IPS-20b (cell line): ENCODE measurements around the gene MTCL1.

ENCODE experiments used
- H3K27ac ChIP-seq: one replicate; pipeline ENCODE4 v1.5.1; 2013; ENCODE audit warnings: low read length
- H3K27me3 ChIP-seq: 2 replicates; pipeline ENCODE4 v1.6.1; 2013; ENCODE audit warnings: mild to moderate bottlenecking, low read length, inconsistent platforms; ENCODE audit not compliant: insufficient read depth
- H3K36me3 ChIP-seq: 2 replicates; pipeline ENCODE4 v1.6.1; 2013; ENCODE audit warnings: low read depth, mild to moderate bottlenecking, inconsistent platforms, low read length, moderate library complexity; ENCODE audit not compliant: insufficient read depth
- H3K4me1 ChIP-seq: 2 replicates; pipeline ENCODE4 v1.6.1; 2013; ENCODE audit warnings: mild to moderate bottlenecking, control low read depth, inconsistent platforms, low read length, moderate library complexity; ENCODE audit not compliant: insufficient read depth
- H3K4me3 ChIP-seq: 2 replicates; pipeline ENCODE4 v1.5.1; 2013; ENCODE audit warnings: mild to moderate bottlenecking, low read length, inconsistent platforms
- H3K9ac ChIP-seq: 2 replicates; pipeline ENCODE4 v1.6.1; 2013; ENCODE audit warnings: low read depth, mild to moderate bottlenecking, inconsistent platforms, low read length, moderate library complexity
- H3K9me3 ChIP-seq: 2 replicates; pipeline ENCODE4 v1.6.1; 2013; ENCODE audit warnings: mild to moderate bottlenecking, low read depth, low read length, inconsistent platforms; ENCODE audit not compliant: insufficient read depth

Gene MTCL1

DNA sequence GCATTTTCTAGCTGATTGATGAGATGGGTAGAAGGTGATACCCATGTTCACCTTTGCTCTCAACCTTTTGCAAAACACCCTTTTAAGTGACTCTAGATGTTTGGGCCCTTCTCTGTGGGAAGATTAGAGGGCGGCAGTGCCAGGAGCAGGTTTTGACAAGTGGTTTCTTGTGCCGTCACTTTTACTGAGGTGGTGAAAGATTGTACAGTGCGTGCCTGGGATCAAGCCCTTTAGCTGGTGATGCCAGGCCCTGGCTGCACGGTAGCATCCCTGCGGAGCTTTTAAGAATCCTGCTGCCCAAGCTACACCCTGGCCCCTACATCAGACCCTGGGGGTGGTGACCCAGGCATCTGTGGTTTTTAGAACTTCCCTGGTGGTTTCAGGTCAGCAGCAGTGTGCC is 29.1 kb downstream of the MTCL1 start:
- Histone ChIP-seq H3K4me1 (peaks cover 12% of the 10 kb centered on the region), H3K4me3 (no peak overlapping the region), H3K27me3 (no peaks in the 10 kb centered on the region), H3K9ac (no peak overlapping the region), H3K36me3 (0 out of 2 replicates have a peak, but pooled peaks cover 18% of the 10 kb centered on the region), H3K9me3 (no peaks in the 10 kb centered on the region), H3K27ac (no peak overlapping the region)

DNA sequence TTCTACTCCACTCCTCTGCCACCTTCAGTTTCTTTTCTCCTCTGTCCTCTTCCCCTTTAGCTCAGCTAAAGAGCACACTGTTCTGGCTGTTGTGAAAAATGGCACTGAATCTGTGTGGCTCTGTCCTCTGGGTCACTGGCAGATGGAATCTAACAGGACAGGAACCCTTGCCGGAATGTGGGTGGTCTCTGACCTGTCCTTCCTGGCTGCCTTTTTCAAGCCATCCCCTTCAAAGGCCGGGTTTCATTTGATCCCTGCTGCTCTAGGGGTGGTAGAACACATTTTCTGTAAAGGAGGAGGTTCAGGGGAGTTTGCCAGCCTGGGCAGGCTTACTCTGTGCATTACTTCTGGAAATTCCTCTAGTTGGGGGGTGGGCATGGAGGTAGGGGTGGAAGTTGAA is 29.9 kb downstream of the MTCL1 start:
- Histone ChIP-seq H3K9ac (no peak overlapping the region), H3K4me3 (no peak overlapping the region), H3K27ac (no peak overlapping the region), H3K27me3 (no peaks in the 10 kb centered on the region), H3K9me3 (no peaks in the 10 kb centered on the region), H3K36me3 (0 out of 2 replicates have a peak, but pooled peaks cover 16% of the 10 kb centered on the region), H3K4me1 (peaks cover 12% of the 10 kb centered on the region)

DNA sequence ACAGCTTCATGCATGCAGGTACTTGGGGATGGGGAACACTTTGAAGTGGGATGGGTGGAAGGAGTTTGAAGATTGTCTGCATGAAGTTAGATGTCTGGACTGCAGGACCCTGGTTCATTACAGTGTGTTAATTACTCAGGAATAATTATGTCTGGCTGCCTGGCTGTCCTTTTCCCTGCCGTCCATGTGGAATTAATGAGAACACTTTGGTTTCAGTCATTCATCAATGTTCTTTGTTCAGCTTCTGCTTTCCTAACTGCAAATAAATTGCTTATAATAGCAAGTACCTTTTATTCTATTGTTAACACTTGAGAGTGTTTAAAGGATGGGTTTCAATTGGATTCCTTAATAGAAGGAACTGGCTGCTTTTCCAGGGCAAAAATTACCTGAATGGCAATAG is 35.8 kb downstream of the MTCL1 start:
- Histone ChIP-seq H3K9ac (no peak overlapping the region), H3K9me3 (no peaks in the 10 kb centered on the region), H3K27ac (no peak overlapping the region), H3K4me1 (no peaks in the 10 kb centered on the region), H3K4me3 (no peak overlapping the region), H3K27me3 (no peaks in the 10 kb centered on the region), H3K36me3 (0 out of 2 replicates have a peak, but pooled peaks cover 9% of the 10 kb centered on the region)

DNA sequence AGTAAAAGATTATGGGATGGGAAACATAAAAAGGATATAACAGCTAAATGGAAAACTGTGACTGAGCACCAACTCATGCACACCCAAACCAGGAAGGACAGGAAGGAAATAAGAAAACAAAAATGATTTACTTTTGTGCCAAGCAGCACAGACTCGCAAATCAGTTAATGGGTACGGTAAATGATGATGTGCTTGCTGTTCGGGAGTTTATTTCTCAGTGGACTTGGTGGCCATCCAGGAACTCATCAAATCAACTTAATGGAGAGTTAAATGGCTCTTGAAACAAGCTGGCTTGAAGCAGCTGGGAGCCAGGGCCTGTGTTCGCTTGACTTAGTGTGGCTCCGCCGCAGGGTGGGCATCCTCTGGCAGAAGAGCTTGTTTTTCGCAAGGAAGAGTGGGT is 36.2 kb downstream of the MTCL1 start:
- Histone ChIP-seq H3K27me3 (no peaks in the 10 kb centered on the region), H3K36me3 (0 out of 2 replicates have a peak, but pooled peaks cover 8% of the 10 kb centered on the region), H3K9me3 (no peaks in the 10 kb centered on the region), H3K9ac (no peak overlapping the region), H3K27ac (no peak overlapping the region), H3K4me1 (no peaks in the 10 kb centered on the region), H3K4me3 (no peak overlapping the region)

DNA sequence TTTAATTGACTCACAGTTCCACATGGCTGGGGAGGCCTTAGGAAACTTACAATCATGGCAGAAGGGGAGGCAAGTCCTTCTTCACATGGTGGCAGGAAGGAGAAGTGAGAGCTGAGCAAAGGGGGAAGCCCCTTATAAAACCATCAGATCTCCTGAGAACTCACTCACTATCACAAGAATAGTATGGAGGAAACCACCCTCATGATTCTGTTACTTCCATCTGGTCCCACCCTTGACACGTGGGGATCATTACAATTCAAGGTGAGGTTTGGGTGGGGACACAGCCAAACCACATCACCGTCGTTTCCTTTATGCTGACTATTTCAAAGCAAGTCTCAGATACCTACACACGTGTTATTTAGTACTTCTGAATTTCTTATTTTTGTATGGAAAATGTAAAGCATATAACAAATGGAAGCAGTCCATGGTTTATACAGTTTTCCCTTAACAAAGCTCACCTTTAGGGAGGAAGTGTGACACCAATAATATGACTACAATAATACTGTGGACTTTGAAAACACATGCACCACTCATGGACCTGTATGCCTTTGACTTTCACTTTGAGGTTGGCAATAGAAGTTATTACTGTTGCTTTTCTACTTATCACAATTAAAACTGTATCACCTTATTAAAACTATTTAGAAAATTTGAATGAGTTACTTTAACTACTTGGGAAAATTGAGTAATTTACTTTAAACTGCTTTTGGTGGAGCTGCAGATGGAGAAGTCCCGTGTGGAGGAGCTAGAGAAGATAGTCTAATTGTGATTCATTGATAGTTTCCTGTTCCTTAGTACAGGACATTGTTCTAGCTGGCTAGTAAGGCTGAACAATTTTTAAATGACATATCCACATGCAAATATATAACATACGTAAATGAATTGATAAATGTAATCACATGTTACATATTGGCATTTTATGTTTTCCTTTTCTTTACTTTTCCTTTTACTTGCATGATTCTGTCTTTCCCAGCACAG is 37.3 kb downstream of the MTCL1 start:
- Histone ChIP-seq H3K27ac (no peak overlapping the region), H3K36me3 (0 out of 2 replicates have a peak, but pooled peaks cover 10% of the 10 kb centered on the region), H3K4me1 (no peaks in the 10 kb centered on the region)

DNA sequence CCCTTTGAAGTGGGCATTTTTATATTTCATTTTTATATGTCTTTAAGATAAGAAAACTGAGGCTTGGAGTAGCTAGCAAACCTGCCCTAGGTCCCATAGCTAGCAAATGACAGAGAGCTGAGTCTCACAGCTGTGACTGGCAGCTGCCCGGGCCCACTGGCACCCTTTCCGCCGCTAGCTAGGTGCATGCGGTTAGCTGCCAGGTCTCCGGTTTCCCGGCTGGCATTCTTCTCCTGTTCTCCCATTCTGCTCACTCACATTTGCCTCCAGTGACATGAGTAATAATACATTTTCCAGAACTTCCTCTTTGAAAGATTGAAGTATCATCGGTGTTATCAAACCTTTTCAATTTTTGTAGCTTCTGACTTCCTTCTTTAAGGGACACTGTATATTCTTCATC is 38.7 kb downstream of the MTCL1 start:
- Histone ChIP-seq H3K9ac (no peak overlapping the region), H3K4me1 (no peaks in the 10 kb centered on the region), H3K9me3 (no peaks in the 10 kb centered on the region), H3K36me3 (peaks cover 24% of the 10 kb centered on the region), H3K27me3 (no peaks in the 10 kb centered on the region), H3K27ac (no peak overlapping the region), H3K4me3 (no peak overlapping the region)

More for the DNA sequence above, 37.3 kb downstream of the MTCL1 start:
- no peaks in the 10 kb centered on the region for H3K27me3 ChIP-seq
- H3K9ac ChIP-seq: no peak overlapping the region
- no peak overlapping the region for H3K4me3 ChIP-seq
- H3K9me3 ChIP-seq: no peaks in the 10 kb centered on the region

DNA sequence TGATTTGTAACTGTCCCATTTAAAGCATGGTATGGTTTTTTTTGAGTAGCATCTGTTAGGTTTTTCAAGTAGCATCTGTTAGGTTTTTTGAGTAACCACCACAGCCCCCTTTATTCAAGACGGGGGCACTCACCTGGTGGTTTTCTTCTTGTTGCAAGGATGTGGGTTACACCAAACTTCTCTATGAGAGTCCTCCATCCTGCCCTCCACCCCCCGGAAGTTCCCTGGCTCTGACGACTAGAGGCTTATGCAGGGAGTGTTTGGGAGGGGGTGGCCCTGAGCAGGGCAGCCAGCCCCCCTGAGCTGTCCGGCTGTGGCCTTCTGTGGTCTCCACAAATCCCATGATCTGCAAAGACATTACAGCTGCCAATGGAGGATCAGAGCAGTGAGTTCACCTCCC is 39.3 kb downstream of the MTCL1 start:
- Histone ChIP-seq H3K36me3 (peaks cover 25% of the 10 kb centered on the region), H3K4me3 (no peak overlapping the region), H3K9ac (no peak overlapping the region), H3K4me1 (no peaks in the 10 kb centered on the region), H3K9me3 (no peaks in the 10 kb centered on the region), H3K27ac (no peak overlapping the region), H3K27me3 (no peaks in the 10 kb centered on the region)

DNA sequence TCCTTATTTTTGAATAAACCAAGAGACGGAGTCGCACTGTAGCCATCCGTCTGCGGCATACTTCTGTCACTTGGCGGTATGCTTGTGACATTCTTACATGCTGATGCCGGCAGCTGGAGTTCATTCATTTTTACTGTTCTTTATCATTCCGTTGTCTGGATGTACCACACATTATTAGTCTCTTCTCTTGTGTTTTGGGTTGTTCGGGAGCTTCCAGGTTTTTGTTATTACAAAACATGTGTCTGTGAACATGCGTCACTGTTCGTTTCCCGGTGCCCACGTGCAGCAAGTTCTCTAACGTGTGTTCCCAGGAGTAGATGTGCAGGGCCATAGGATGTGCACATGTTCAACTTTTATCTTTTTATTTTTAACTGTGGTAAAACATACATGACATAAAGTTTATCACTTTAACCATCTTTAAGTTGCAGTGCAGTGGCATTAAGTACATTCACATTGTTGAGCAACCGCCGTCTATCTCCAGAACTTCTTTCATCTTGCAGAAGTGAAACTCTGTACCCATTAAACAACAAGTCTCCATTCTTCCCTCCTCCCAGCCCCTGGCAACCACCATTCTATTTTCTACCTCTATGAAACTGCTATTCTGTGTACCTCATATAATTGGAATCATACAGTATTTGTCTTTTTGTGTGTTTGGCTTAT is 40.1 kb downstream of the MTCL1 start:
- Histone ChIP-seq H3K27ac (no peak overlapping the region), H3K36me3 (peaks cover 25% of the 10 kb centered on the region), H3K9me3 (no peaks in the 10 kb centered on the region), H3K9ac (no peak overlapping the region), H3K27me3 (no peaks in the 10 kb centered on the region), H3K4me3 (no peak overlapping the region), H3K4me1 (no peaks in the 10 kb centered on the region)

DNA sequence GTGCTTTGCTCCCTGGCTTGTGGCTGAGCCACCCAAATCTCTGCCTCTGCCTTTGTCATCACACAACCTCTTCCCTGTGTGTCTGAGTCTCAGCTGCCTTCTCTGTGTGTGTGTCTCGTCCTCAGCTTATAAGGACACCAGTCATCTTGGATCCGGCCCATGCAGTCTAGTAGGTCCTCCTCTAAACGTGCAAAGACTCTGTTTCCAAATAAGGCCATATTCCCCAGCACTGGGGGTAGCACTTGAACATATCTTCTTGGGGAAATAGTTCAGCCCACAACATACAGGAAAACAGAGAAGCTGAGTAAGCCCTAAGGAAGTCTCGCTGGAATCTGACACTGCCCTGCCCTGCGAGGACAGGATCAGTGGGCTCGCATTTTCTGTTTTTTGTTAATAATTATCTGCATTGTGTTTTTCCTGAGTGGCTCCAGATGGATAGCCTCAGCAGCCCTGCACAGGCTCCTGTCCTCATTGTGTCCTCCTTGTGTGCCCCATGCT is 42.1 kb downstream of the MTCL1 start:
- no peak overlapping the region for H3K9ac ChIP-seq
- H3K36me3 ChIP-seq: peaks cover 23% of the 10 kb centered on the region
- no peaks in the 10 kb centered on the region for H3K27me3 ChIP-seq
- H3K27ac ChIP-seq: no peak overlapping the region
- H3K4me1 ChIP-seq: no peaks in the 10 kb centered on the region
- no peaks in the 10 kb centered on the region for H3K9me3 ChIP-seq
- H3K4me3 ChIP-seq: no peak overlapping the region

DNA sequence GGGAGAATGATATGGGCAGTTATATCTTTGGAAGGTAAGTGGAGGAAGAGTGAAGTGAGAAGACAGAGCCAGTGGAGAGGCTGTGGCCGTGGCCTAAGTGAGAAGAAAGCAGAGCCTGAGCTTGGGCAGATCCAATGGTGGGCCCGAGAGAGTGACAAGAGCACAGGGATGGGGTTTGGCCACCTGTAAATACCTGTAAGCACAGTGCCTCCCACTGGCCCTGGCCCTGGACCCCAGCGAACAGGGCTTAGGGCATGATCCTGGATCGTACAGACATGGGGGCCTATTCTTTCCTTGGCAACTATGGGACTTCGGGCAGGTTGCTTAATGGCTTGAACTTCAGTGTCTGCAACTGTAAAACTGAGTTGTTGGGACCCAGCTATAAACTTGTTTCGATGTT is 44.1 kb downstream of the MTCL1 start:
- Histone ChIP-seq H3K27me3 (no peaks in the 10 kb centered on the region), H3K4me3 (no peak overlapping the region), H3K9ac (no peak overlapping the region), H3K4me1 (no peaks in the 10 kb centered on the region), H3K36me3 (peaks cover 26% of the 10 kb centered on the region), H3K9me3 (no peaks in the 10 kb centered on the region), H3K27ac (no peak overlapping the region)

DNA sequence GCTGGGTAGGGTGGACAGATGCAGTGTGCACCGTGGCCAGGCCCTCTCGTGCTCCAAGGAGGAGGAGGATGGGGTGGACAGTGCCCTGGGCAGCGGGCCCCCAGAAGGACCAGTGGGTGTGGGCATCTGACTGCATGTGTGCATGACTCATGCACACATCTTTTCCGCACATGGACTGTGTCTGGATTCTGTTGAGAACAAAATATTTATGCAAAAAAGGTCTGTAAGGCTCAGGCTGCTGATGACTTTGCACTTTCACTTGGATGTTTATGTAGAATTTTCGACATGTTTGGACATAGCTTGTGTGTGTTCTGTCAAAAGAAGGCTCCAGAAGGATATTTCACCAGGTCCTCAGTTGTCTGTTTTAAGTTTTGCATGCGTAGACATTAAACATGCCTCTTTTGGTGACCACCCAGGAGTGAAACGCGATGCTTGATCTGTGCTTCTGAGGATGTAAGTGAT is 45.6 kb downstream of the MTCL1 start:
- no peaks in the 10 kb centered on the region for H3K9me3 ChIP-seq
- H3K36me3 ChIP-seq: peaks cover 25% of the 10 kb centered on the region
- no peaks in the 10 kb centered on the region for H3K4me1 ChIP-seq
- H3K27me3 ChIP-seq: no peaks in the 10 kb centered on the region
- H3K27ac ChIP-seq: no peak overlapping the region
- H3K4me3 ChIP-seq: no peak overlapping the region
- H3K9ac ChIP-seq: no peak overlapping the region
